SIG-M5 treated with dmso at 0.1 percent for 504 hours (cell line): Measurements from ENCODE around the gene DCBLD1.

ENCODE experiments used
- DNase-seq: peaks from one replicate; lab custom pipeline; 2025; ENCODE audit not compliant: unreplicated experiment; lab: John Stamatoyannopoulos, UW

The DCBLD1 gene

GRCh38 chr6:117555262-117555849, 72.9 kb downstream of the DCBLD1 start:
- DNase-seq: no peak

- DNase-seq: no peak
Observed at GRCh38 chr6:117555882-117556498, 73.5 kb downstream of the DCBLD1 start.

GRCh38 chr6:117557951-117558350, 75.5 kb downstream of the DCBLD1 start:
- no peak for DNase-seq

- DNase-seq: no peak
Observed at GRCh38 chr6:117558818-117559217, 76.3 kb downstream of the DCBLD1 start.

- no peak for DNase-seq
Observed at GRCh38 chr6:117559299-117559698, 76.8 kb downstream of the DCBLD1 start.

GRCh38 chr6:117561128-117561527, 78.7 kb downstream of the DCBLD1 start:
- no peak for DNase-seq

GRCh38 chr6:117564681-117565080, 82.2 kb downstream of the DCBLD1 start:
- DNase-seq: no peak

- no peak for DNase-seq
Observed at GRCh38 chr6:117568247-117568646, 85.8 kb downstream of the DCBLD1 start.

- no peak for DNase-seq
Observed at GRCh38 chr6:117568831-117569410, 86.4 kb downstream of the DCBLD1 start.

GRCh38 chr6:117573006-117573680, 90.7 kb downstream of the DCBLD1 start:
- DNase-seq: no peak

- no peak for DNase-seq
Observed at GRCh38 chr6:117574198-117574597, 91.7 kb downstream of the DCBLD1 start.

- DNase-seq: no peak
Observed at GRCh38 chr6:117585647-117586046, 103.2 kb downstream of the DCBLD1 start.

- DNase-seq: no peak
Observed at GRCh38 chr6:117590447-117590846, 108.0 kb downstream of the DCBLD1 start.

GRCh38 chr6:117591405-117591804, 108.9 kb downstream of the DCBLD1 start:
- no peak for DNase-seq

- no peak for DNase-seq
Observed at GRCh38 chr6:117592983-117593759, 110.7 kb downstream of the DCBLD1 start.

- no peak for DNase-seq
Observed at GRCh38 chr6:117595099-117595923, 112.8 kb downstream of the DCBLD1 start.

- DNase-seq: no peak
Observed at GRCh38 chr6:117597755-117598154, 115.3 kb downstream of the DCBLD1 start.
